GM10248 (cell line): ENCODE measurements around the gene CHKA.

ENCODE experiments used
- CTCF ChIA-PET: fragments of 300-600 bp; sonication (Branson Sonifier 250); formaldehyde crosslinking; extraction: SDS; loops from one replicate; lab custom pipeline; 2021; ENCODE audit warnings: antibody characterized with exemption; lab: Yijun Ruan, JAX
- POLR2A ChIA-PET: fragments of 350-650 bp; sonication (Branson Sonifier 250); formaldehyde crosslinking; extraction: SDS; loops from one replicate; lab custom pipeline; 2020; ENCODE audit warnings: antibody characterized with exemption; lab: Yijun Ruan, JAX
- DNase-seq: peaks from one replicate; pipeline ENCODE4 v3.0.0; 2012; ENCODE audit errors: extremely low spot score
- TF ChIP-seq, protein P1 (sequence below): IDR thresholded peaks from 2 replicates; pipeline ENCODE4 v1.5.1; 2012; ENCODE audit warnings: mild to moderate bottlenecking, low read depth; ENCODE audit errors: extremely low read depth, missing control alignments, control extremely low read depth

CHKA gene

GRCh38 chr11:68150037-68150436 is 28.8 kb upstream of the CHKA start:
- CTCF ChIA-PET: interaction anchor here (1.2 kb wide), 2 partner anchors 9 to 11 kb away, joined by 3 read pairs; no protein-coding TSS in a partner anchor
- TF ChIP-seq, protein P1, sequence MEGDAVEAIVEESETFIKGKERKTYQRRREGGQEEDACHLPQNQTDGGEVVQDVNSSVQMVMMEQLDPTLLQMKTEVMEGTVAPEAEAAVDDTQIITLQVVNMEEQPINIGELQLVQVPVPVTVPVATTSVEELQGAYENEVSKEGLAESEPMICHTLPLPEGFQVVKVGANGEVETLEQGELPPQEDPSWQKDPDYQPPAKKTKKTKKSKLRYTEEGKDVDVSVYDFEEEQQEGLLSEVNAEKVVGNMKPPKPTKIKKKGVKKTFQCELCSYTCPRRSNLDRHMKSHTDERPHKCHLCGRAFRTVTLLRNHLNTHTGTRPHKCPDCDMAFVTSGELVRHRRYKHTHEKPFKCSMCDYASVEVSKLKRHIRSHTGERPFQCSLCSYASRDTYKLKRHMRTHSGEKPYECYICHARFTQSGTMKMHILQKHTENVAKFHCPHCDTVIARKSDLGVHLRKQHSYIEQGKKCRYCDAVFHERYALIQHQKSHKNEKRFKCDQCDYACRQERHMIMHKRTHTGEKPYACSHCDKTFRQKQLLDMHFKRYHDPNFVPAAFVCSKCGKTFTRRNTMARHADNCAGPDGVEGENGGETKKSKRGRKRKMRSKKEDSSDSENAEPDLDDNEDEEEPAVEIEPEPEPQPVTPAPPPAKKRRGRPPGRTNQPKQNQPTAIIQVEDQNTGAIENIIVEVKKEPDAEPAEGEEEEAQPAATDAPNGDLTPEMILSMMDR: no peak
- POLR2A ChIA-PET: no interaction called here
- no peak for DNase-seq

GRCh38 chr11:68149417-68149816 is 28.2 kb upstream of the CHKA start:
- POLR2A ChIA-PET: interaction anchor here (0.7 kb wide), 1 partner anchor 27 kb away, joined by 5 read pairs; no protein-coding TSS in a partner anchor
- no peak for DNase-seq
- CTCF ChIA-PET: interaction anchor here (1.2 kb wide), 2 partner anchors 9 to 10 kb away, joined by 3 read pairs; no protein-coding TSS in a partner anchor
- TF ChIP-seq, protein P1: no peak

GRCh38 chr11:68148879-68149278 is 27.7 kb upstream of the CHKA start:
- CTCF ChIA-PET: interaction anchor here (1.2 kb wide), 2 partner anchors 8 to 10 kb away, joined by 3 read pairs; no protein-coding TSS in a partner anchor
- POLR2A ChIA-PET: no interaction called here
- TF ChIP-seq, protein P1: no peak
- no peak for DNase-seq

- no peak for DNase-seq
- TF ChIP-seq, protein P1: no peak
- ChIA-PET CTCF (interaction anchor here (1.5 kb wide), 1 partner anchor 9 kb away, joined by 3 read pairs; no protein-coding TSS in a partner anchor), POLR2A (interaction anchor here (0.6 kb wide), 1 partner anchor 56 kb away, joined by 3 read pairs; no protein-coding TSS in a partner anchor)
Measured at GRCh38 chr11:68148071-68148805, 27.1 kb upstream of the CHKA start.

DNA sequence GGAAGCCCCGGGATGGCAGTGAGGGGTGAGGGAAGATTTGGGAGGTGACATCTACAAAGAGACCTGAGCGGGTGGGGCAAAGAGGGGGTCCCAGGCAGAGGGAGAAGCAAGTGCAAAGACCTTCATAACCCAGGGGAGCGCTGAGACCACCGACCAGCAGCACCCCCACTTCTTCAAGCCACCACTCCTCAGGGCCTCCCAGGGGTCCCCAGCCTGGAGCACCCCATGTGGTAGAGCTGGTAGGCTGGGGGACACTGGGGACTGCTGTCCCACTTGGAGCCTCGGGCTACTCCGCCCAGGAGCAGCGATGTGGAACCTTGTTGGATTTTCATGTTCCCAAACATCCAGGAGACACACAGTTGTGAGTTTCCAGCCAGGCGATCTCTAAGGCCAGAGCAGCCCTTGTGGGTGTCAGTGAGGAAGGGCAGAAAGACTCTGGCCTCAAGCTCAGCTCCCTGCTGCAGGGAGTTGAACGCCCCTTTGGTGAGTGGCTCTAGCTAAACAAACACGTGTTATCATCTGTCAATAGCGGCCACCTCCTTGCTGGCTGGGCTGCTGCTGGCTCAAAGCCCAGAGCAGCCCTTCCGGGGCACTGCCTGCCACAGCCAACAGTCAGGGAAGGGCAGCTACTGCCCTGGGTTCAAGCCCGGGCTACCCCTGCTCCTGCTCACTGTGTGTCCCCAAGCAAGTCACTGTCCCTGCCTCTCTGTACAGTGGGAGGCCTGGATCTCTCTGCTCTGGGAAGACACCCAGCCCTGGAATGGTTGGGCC is 25.7 kb upstream of the CHKA start:
- DNase-seq: no peak
- CTCF ChIA-PET: interaction anchor here (1.5 kb wide), 1 partner anchor 8 kb away, joined by 3 read pairs; no protein-coding TSS in a partner anchor
- POLR2A ChIA-PET: no interaction called here
- TF ChIP-seq, protein P1: no peak

GRCh38 chr11:68146010-68146540 is 24.9 kb upstream of the CHKA start:
- POLR2A ChIA-PET: no interaction called here
- TF ChIP-seq, protein P1: no peak
- DNase-seq: no peak
- CTCF ChIA-PET: interaction anchor here (1.5 kb wide), 1 partner anchor 16 kb away, joined by 3 read pairs; no protein-coding TSS in a partner anchor
